Measurements from ENCODE around the gene TOM1L2.
"Not testable (repeated sequence)": the region's sequence is repeated elsewhere in the genome, so short reads cannot be mapped to it uniquely, and the experiment has no call there.

The TOM1L2 gene

DNA sequence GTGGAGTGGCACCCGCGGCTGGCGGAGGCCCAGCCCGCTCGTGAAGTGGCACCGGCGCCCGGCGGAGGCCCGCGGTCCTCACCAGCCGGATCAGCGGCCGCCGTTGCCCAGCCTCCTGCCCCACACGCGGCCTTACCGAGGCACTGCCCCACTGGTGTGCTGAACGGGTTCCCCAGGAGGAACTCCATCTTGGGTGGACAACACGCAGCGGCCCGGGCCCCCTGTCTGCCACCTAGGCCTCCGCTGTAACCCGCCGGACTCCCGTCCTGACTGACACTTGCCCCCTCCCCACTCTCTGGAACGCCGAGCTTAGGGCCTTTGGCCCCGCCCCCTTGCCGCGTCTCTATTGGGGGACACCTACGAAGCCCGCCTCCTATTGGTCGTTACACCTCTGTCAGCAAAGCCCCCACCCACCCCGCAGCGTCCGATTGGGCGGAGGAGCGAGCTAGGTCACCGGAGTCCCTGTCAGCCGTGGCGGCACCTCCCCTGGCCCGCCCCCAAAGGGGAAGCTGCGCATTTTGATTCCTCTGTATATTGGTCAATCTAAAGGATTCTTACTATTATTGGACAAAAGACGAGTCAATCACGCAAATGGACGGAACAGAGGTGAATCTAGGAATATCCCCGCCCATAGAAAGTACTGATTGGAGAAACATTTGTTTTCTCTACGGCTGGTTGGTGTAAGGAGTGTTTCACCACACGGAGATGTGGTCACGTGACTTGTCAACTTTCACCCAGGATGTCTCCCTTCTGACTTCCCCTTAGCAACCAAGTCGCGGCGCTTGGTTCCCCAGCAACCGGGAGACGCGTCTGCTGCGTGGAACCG lies at the start of gene TOM1L2, which contains the start of gene DRC3:
Gene TOM1L2 (minus strand): TSS at position 275 of the 826 bp plus-strand sequence. CDS start 87 bp downstream, at position 188.
Gene DRC3 (plus strand): TSS at position 737 of the 826 bp plus-strand sequence. CDS start 4,737 bp downstream, outside the sequence.
- peak; percentile 100 for DNase-seq

DNA sequence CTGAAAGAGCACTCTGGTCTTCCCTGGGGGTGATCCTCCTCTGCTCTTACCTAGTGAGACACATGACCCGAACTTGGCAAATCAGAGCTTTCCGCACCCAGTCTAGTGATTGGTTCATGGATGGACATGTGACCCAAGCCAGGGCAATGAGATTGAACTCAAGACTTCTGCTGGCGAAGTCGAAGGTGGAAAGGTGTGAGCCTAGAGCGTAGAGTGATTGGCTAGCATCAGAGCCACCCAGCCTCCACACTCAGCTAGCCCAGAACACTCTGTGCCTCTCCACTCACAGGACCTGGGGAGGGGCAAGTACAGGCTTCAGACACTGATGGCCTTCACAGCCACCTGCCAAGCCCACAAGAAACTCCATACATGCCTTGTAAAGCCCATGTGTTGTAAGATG lies 49.2 kb upstream of the TOM1L2 start:
- DNase-seq = no peak

GRCh38 chr17:18020971-18021370 lies 48.8 kb upstream of the TOM1L2 start:
- DNase-seq = no peak

GRCh38 chr17:18019838-18020154 lies 47.6 kb upstream of the TOM1L2 start:
- DNase-seq = no peak

DNA sequence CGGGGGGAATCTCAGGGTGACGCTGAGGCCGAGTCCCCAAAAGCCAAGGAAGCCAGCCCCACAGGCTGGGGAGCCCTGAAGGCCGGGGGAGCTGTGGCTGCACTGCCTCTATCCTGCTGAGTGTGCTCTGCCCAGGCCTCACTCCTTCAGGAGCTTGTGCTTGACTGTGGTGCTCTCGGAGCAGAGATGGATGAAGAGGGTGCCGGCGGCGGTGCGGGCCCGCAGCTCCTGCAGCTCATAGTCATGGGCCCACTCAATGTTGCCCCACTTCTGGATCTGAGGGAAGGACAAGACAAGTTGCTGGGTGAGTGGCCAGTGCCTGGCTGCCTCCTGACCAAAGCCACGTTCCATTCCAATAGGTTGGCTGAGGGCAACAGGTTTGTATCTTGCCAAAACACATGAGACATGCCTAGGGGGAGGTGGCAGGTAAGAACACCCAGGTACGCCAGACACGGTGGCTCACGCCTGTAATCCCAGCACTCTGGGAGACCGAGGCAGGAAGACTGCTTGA lies 46.3 kb upstream of the TOM1L2 start:
- no peak for DNase-seq

GRCh38 chr17:18017958-18018357 lies 45.8 kb upstream of the TOM1L2 start:
- no peak for DNase-seq

GRCh38 chr17:18016426-18016825 lies 44.2 kb upstream of the TOM1L2 start:
- peak; percentile 66 for DNase-seq

- DNase-seq = no peak
Measured at GRCh38 chr17:18015593-18015992, 43.4 kb upstream of the TOM1L2 start.

DNA sequence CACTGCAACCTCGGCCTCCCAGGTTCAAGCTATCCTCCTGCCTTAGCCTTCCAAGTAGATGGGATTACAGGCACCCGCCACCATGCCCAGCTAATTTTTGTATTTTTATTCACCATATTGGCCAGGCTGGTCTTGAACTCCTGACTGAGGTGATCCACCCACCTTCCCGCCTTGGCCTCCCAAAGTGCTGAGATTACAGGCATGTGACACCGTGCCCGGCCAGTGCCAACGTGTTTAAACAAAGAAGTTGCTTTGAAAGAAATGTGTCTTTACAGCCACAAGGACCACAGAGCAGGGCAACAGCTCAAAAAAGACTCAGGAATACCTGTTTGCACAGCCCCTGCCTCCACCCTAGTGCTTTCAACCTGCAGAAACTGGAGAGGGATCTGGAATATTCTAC lies 41.8 kb upstream of the TOM1L2 start:
- no peak for DNase-seq

DNA sequence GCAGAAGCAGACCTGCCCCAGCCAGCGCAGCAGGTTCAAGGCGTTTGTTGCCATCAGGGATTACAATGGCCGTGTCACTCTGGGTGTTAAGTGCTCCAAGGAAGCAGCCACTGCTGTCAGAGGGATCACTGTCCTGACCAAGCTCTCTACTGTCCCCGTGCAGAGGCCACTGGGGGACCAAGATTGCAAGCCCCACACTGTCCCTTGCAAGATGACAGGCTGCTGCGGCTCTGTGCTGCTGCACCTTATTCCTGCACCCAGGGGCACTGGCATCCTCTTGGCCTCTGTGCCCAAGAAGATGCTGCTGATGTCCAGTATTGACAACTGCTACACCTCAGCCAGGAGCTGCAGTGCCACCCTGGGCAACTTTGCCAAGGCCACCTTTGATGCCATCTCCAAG lies 39.1 kb upstream of the TOM1L2 start:
- DNase-seq = no peak

DNA sequence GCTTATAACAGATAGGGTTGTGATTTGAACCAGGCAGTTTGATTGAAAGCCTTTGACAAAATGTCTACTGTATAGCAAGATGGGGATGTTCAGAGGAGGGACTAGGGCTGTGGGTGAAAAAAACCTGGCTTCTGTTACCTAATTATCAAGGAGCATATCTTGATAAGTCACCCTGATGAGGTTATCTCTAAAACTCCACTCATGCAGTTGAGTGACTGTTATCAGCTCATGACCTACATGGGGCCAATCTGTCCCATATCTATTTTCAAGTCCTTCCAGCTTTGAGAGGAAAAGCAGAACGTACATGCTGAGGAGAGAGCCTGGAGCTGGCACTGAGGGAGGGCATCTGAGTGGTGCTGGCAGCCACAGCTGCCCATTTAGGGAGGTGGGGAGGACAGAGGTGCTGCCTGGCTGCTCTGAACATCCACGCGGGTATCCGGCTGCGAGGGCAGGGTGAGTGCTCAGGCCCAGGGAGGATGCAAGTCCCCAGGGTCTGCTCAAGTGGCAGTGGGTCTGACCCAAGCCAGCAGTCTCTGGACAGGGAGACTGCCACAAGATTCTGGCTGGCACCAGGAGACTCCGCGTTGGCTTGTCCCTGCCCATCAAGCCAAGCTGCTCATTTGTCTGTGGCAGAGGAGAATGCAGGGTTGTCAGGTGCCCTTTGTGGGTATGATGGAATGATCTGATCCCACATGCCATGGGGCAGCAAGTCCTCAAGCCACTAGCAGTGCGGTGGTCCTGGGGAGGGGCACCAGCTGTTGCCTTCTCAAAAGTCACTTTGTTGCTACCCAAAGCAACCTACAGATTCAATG lies 37.6 kb upstream of the TOM1L2 start:
- no peak for DNase-seq

GRCh38 chr17:18008496-18009268 lies 36.5 kb upstream of the TOM1L2 start:
- peak; percentile 83 for DNase-seq

- DNase-seq = no peak
Measured at GRCh38 chr17:18006495-18007239, 34.5 kb upstream of the TOM1L2 start.

GRCh38 chr17:18005496-18005895 lies 33.3 kb upstream of the TOM1L2 start:
- DNase-seq = no peak

DNA sequence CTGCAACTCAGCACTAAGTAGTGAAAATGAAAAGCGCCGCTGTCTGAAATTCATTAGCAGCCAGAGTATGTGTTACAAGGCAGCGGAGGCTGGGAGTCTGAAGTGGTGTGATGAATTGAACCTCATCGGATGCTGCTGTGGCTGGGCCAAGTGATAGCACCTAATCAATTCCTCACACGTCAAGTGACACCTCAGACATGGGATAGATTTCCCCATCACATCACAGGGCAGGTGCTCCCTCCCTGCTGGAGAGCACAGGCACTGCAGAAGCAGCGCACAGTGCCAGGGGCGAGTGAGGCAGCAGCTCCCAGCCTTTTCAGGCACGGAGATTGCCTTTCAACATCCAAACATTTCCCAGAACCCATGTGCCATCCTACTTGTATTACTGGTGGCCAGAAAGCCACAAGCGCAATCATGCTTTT lies 32.7 kb upstream of the TOM1L2 start:
- no peak for DNase-seq

DNA sequence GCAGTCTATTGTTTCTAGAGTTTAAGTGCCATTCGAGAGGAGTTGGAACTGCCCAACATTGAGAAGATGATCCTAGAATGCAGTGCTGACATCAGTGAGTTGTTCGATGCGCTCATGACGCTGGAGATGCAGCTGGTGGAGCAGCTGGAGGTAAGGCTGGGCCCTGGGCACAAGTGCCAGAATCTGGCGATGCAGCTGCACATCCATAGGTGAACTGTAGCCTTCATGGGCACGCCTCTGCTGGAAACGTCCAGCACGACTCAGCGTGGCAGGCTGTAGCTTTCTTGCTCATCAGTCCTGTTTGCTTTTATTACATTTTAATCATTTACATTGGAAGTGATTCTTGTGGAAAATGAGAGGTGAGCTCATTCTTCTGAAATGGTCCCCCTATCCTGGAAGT lies 32.1 kb upstream of the TOM1L2 start:
- DNase-seq = no peak

- DNase-seq = no peak
Measured at GRCh38 chr17:18002171-18002570, 30.0 kb upstream of the TOM1L2 start.

GRCh38 chr17:18000030-18000408 lies 27.8 kb upstream of the TOM1L2 start:
- no peak for DNase-seq

DNA sequence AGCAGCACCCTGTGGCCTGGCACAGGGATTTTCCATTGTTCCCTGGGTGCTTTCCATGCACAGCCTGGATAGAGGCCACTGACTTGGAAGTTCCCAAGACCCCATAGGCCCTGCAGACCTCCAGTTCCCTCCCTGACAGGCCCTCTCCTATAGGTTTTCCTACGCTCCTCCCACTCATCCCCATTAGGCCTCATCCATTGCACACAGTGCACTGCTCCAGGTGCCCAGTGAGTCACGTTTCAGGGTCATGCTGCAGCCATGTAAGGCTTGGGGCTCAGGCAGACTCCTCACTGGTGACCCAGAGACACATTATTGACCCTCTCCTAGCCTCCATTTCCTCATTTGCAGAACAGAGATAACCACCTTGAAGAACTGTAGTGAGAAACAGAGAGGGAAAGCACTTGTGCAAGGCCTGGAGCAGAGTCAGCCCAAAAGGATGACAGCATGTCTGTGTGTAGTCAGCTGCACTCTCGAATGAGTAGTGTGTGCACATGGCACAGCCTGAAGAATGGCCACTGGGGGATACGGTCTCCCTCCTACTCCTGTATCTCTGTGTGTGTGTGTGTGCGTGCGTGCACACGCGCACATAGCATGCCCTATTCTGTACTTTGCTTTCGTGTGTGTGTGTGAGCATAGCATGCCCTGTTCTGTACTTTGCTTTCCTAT lies 27.3 kb upstream of the TOM1L2 start:
- DNase-seq = peak; percentile 16

- DNase-seq = no peak
Measured at GRCh38 chr17:17998934-17999333, 26.7 kb upstream of the TOM1L2 start.

DNA sequence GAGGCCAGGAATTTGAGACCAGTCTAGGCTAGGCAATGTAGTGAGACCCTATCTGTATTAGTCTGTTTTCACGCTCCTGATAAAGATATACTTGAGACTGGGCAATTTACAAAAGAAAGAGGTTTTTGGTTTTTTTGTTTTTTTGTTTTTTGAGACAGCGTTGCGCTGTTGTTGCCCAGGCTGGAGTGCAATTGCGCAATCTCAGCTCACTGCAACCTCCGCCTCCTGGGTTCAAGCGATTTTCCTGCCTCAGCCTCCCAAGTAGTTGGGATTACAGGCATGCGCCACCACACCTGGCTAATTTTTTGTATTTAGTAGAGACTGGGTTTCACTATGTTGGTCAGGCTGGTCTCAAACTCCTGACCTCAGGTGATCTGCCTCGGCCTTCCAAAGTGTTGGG lies 23.7 kb upstream of the TOM1L2 start:
- not testable (repeated sequence) for DNase-seq

Data from fibroblast of upper back skin (primary cell).